Stimulated activated CD4-positive, alpha-beta T cell treated with anti-CD3 and anti-CD28 coated beads, Interleukin-4, amount 100 ng/mL, for 1 hour (primary cell): ENCODE measurements around the gene FGF4.

ENCODE experiments used
- DNase-seq: peaks from one replicate; pipeline ENCODE4 v3.0.0-alpha.2; 2020

The FGF4 gene

GRCh38 chr11:69804769-69805508 is 29.8 kb upstream of the FGF4 start:
- DNase-seq, result no peak

GRCh38 chr11:69803604-69804218 is 28.6 kb upstream of the FGF4 start:
- no peak for DNase-seq

GRCh38 chr11:69803022-69803421 is 27.9 kb upstream of the FGF4 start:
- DNase-seq, result no peak

- DNase-seq, result no peak
These were observed 27.4 kb upstream of the FGF4 start for GRCh38 chr11:69802590-69802989.

- DNase-seq, result peak; percentile 33
These were observed 26.6 kb upstream of the FGF4 start for GRCh38 chr11:69801513-69802335.

GRCh38 chr11:69800278-69800677 is 25.1 kb upstream of the FGF4 start:
- DNase-seq, result no peak

- no peak for DNase-seq
These were observed 24.4 kb upstream of the FGF4 start for GRCh38 chr11:69799582-69799981.

- DNase-seq, result no peak
These were observed 24.0 kb upstream of the FGF4 start for GRCh38 chr11:69799097-69799496.

- no peak for DNase-seq
These were observed 22.8 kb upstream of the FGF4 start for GRCh38 chr11:69797737-69798528.

GRCh38 chr11:69797156-69797555 is 22.0 kb upstream of the FGF4 start:
- DNase-seq, result no peak

- no peak for DNase-seq
These were observed 20.9 kb upstream of the FGF4 start for GRCh38 chr11:69796063-69796462.

GRCh38 chr11:69791276-69792180 is 16.4 kb upstream of the FGF4 start:
- no peak for DNase-seq

GRCh38 chr11:69788956-69789355 is 13.8 kb upstream of the FGF4 start:
- DNase-seq, result no peak

- no peak for DNase-seq
These were observed 12.8 kb upstream of the FGF4 start for GRCh38 chr11:69787906-69788305.

- no peak for DNase-seq
These were observed 12.3 kb upstream of the FGF4 start for GRCh38 chr11:69787457-69787856.

- DNase-seq, result no peak
These were observed 6.1 kb upstream of the FGF4 start for GRCh38 chr11:69781241-69781640.

GRCh38 chr11:69778373-69778772 is 3.2 kb upstream of the FGF4 start:
- DNase-seq, result no peak

GRCh38 chr11:69774354-69775162 is 583 bp downstream of the FGF4 start:
- no peak for DNase-seq

GRCh38 chr11:69773626-69774353 is 1.4 kb downstream of the FGF4 start:
- no peak for DNase-seq

- no peak for DNase-seq
These were observed 3.7 kb downstream of the FGF4 start for GRCh38 chr11:69771466-69771865.
